NCI-H1417 treated with DMSO at 0.1 percent for 48 hours (cell line): ENCODE measurements around the gene OCA2.
"Not testable (repeated sequence)": the region's sequence is repeated elsewhere in the genome, so short reads cannot be mapped to it uniquely, and the experiment has no call there.

Source experiments
- DNase-seq: peaks from one replicate; lab custom pipeline; 2025; lab: John Stamatoyannopoulos, UW

OCA2 gene

GRCh38 chr15:28002136-28002861 is 96.8 kb downstream of the OCA2 start:
- no peak for DNase-seq

GRCh38 chr15:28001641-28002040 is 97.5 kb downstream of the OCA2 start:
- DNase-seq = no peak

GRCh38 chr15:27993996-27994780 is 104.9 kb downstream of the OCA2 start:
- no peak for DNase-seq

GRCh38 chr15:27993544-27993943 is 105.6 kb downstream of the OCA2 start:
- DNase-seq = no peak

GRCh38 chr15:27990521-27991515 is 108.3 kb downstream of the OCA2 start:
- peak; percentile 89 for DNase-seq

GRCh38 chr15:27989838-27990237 is 109.3 kb downstream of the OCA2 start:
- DNase-seq = no peak

- DNase-seq = no peak
Observed at GRCh38 chr15:27989427-27989826, 109.7 kb downstream of the OCA2 start.

- no peak for DNase-seq
Observed at GRCh38 chr15:27985099-27985498, 114.0 kb downstream of the OCA2 start.

DNA sequence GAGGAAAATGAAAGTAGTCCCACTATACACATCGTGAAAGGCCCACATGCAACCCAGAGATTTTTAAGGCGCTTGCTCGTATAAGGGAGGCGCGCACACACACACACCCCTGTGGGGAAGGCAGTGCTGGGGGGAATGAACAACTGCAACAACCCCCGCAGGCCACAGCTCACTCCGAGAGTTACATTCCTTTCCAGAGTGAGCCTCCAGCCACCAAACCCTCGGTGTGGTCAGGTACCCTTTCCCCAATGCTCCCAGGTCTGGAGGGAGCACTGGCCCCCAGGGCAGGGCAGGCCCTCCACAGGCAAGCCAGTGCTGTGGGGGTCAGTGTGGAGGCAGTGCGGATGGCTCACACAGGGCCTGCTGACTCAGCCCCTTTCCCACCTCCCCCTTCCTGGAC is 115.6 kb downstream of the OCA2 start:
- no peak for DNase-seq

GRCh38 chr15:27977696-27978095 is 121.4 kb downstream of the OCA2 start:
- no peak for DNase-seq

DNA sequence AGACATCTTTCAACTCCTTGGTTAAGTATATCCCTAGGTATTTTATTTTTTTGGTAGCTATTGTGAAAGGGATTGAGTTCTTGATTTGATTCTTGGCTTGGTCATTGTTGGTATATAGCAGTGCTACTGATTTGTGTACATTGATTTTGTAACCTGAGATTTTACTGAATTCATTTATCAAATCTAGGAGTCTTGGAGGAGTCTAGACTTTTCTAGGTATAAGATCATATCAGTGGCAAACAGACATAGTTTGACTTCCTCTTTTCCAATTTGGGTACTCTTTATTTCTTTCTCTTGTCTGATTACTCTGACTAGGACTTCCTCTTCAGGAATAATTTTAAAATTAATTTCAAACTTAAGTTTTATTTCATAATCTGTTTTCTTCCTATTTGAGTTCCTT is 125.2 kb downstream of the OCA2 start:
- DNase-seq = no peak

GRCh38 chr15:27970661-27971392 is 128.3 kb downstream of the OCA2 start:
- no peak for DNase-seq

GRCh38 chr15:27967541-27967940 is 131.6 kb downstream of the OCA2 start:
- DNase-seq = no peak

GRCh38 chr15:27965546-27965945 is 133.6 kb downstream of the OCA2 start:
- DNase-seq = no peak

- DNase-seq = no peak
Observed at GRCh38 chr15:27961801-27962200, 137.3 kb downstream of the OCA2 start.

DNA sequence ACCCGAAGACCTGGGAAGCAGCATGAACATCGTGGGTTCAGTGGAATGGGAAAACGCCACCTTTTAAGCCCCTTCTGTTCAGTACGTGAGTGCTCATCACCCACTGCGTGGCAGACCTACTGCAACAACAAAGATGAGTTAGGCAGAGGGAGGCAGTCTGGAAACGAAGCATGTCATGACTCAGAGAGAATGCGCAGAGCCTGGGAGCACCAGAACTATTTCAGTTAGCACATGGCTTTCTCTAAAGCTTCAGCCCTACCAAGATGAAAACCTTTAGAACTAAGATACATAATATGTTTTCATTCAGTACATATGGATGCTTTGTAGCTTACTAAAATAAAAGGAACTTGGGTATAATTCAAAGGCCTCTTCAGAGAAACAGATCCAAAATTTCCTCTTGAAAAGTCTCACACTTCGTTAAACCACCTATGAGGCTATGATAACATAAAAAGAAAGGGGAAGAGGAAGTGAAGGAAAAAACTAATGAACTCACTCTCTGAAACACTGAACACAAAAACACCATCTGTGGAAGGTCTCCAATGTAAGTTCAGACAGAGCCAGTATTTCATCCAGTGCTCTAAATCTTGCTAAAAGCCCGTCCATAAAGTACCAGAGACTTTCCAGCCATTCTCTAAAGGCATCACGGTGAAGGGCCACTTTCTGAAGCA is 140.1 kb downstream of the OCA2 start:
- DNase-seq = no peak

DNA sequence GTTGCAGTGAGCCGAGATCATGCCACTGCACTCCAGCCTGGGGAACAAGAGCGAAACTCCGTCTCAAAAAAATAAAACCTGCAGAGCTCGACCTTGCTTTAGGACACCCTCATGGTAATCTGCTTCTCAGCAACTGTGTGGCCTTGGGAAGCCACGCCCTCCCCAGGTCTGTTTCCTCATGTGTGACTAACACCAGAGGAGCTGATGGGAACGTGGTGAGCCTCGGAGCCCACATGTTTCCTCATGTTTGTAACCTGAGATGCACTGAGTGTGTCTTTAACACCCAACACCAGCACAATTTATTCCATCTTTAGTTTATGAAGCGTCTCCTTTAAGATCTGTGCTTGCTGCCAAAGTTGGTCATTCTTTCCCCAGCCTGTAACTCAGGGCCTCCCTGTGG is 142.8 kb downstream of the OCA2 start:
- no peak for DNase-seq

DNA sequence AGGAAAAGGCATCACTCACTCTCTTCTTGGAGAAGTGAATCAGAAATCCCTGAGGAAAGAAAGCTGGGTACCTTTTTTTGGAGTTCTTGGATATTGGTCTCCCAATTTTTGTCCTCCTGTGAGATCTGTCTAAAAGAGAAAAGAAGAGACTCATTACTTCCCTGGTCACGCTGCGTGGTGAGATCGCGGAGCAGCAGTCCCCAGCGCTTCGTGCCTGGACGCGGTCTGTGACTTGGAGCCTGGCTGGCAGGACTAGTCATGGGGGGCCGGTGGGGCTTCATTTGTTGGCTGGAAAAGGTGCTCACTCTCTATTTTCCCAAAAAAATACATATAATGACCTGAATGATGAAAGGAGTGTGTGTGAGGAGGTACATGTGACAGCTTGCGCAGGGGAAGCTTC is 144.0 kb downstream of the OCA2 start:
- DNase-seq = no peak

DNA sequence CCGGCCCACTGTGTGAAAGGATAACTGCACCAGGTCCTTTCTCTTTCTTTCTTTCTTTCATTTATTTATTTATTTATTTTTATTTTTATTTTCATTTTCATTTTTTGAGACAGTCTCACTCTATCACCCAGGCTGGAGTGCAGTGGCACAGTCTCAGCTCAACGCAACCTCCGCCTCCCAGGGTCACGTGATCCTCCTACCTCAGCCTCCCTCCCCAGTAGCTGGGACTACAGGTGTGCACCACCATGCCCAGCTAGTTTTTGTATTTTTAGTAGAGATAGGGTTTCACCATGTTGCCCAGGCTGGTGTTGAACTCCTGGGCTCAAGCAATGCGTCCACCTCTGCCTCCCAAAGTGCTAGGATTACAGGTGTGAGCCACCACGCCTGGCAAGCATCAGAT is 146.5 kb downstream of the OCA2 start:
- DNase-seq = not testable (repeated sequence)

GRCh38 chr15:27951191-27951890 is 147.8 kb downstream of the OCA2 start:
- no peak for DNase-seq
